Astrocyte of the spinal cord (primary cell): ENCODE measurements around the gene CCDC7.
"Not testable (repeated sequence)": the region's sequence is repeated elsewhere in the genome, so short reads cannot be mapped to it uniquely, and the experiment has no call there.

Experiments
- DNase-seq: peaks from one replicate; pipeline ENCODE4 v3.0.0; 2011; ENCODE audit warnings: low read depth, low spot score
- H3K4me3 ChIP-seq: 2 replicates; pipeline ENCODE4 v1.5.1; 2011; ENCODE audit warnings: low read depth, mild to moderate bottlenecking, low read length, moderate library complexity
- in situ Hi-C: cut with HindIII; loops from 2 replicates; pipeline ENCODE4 v1.10.0; 2017; ENCODE audit warnings: low sequenced_read_pairs
- TF ChIP-seq, protein P1 (sequence below): IDR thresholded peaks from 2 replicates; pipeline ENCODE4 v1.5.1; 2012; ENCODE audit warnings: low read depth, mild to moderate bottlenecking, low read length, inconsistent platforms

CCDC7 gene

DNA sequence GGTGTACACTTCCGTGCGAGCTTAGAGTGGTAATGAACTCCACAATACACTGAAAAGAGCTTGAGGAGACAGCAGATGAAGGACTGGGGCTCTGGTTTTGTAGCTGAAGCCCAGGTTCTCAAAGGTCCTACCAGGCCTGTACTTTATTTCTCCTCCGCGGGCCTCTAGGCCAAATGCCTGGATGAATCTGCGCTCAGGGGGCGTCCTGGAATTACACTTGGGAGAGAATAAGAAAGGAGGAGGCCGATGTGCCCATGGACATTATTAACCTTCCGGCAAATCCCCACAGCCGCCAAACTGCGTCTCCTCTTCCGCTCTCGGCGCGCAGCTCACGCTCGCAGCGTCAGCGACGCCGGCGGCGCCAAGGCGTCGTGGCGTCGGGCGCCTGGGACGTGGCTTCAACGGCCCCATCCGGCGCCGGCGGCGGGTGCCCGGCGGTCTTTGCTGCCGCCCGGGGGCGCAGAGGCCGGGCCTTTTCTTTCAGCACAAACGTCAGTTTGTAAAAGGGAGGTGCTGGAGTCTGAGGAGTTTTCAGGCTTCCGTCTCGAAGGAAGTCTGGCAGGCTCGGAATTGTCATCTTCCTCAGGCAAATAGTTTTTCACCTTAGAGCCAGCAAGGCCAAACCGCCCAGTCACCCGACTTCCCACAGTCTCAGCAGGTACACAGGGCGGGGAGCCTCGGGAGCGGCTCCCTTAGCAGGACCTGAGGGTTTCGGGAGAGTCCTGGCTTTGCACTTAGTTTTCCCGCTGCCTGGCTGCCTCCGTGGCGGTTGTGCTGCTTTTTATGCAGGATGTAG lies at the start of gene CCDC7:
TSS of gene CCDC7 (plus strand) at position 401 of the 796 bp plus-strand sequence. CDS start 5,503 bp downstream, outside the sequence.
- in situ Hi-C loops = no loop called here
- TF ChIP-seq, protein P1, sequence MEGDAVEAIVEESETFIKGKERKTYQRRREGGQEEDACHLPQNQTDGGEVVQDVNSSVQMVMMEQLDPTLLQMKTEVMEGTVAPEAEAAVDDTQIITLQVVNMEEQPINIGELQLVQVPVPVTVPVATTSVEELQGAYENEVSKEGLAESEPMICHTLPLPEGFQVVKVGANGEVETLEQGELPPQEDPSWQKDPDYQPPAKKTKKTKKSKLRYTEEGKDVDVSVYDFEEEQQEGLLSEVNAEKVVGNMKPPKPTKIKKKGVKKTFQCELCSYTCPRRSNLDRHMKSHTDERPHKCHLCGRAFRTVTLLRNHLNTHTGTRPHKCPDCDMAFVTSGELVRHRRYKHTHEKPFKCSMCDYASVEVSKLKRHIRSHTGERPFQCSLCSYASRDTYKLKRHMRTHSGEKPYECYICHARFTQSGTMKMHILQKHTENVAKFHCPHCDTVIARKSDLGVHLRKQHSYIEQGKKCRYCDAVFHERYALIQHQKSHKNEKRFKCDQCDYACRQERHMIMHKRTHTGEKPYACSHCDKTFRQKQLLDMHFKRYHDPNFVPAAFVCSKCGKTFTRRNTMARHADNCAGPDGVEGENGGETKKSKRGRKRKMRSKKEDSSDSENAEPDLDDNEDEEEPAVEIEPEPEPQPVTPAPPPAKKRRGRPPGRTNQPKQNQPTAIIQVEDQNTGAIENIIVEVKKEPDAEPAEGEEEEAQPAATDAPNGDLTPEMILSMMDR = peak; percentile 49
- peak within 1 kb of the TSS; percentile 85 for H3K4me3 ChIP-seq
- DNase-seq = peak; percentile 93

- in situ Hi-C loops, DNase-seq, H3K4me3 ChIP-seq: not testable (repeated sequence)
These were observed 48.8 kb upstream of the CCDC7 start for GRCh38 chr10:32397163-32397562.

DNA sequence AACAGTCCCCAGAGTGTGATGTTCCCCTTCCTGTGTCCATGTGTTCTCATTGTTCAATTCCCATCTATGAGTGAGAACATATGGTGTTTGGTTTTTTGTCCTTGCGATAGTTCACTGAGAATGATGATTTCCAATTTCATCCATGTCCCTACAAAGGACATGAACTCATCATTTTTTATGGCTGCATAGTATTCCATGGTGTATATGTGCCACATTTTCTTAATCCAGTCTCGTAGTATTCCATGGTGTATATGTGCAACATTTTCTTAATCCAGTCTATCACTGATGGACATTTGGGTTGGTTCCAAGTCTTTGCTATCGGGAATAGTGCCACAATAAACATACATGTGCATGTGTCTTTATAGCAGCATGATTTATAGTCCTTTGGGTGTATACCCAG lies 46.2 kb upstream of the CCDC7 start:
- DNase-seq, in situ Hi-C loops, H3K4me3 ChIP-seq: not testable (repeated sequence)

- in situ Hi-C loops = no loop called here
- no peak for DNase-seq
- TF ChIP-seq, protein P1 = no peak
- no peak overlapping the region for H3K4me3 ChIP-seq
These were observed 45.0 kb upstream of the CCDC7 start for GRCh38 chr10:32400961-32401360.

GRCh38 chr10:32402499-32402898 lies 43.4 kb upstream of the CCDC7 start:
- no peak overlapping the region for H3K4me3 ChIP-seq
- in situ Hi-C loops = no loop called here
- no peak for DNase-seq
- TF ChIP-seq, protein P1 = no peak

GRCh38 chr10:32403091-32403490 lies 42.8 kb upstream of the CCDC7 start:
- no peak overlapping the region for H3K4me3 ChIP-seq
- DNase-seq = no peak
- in situ Hi-C loops = no loop called here
- TF ChIP-seq, protein P1 = no peak

DNA sequence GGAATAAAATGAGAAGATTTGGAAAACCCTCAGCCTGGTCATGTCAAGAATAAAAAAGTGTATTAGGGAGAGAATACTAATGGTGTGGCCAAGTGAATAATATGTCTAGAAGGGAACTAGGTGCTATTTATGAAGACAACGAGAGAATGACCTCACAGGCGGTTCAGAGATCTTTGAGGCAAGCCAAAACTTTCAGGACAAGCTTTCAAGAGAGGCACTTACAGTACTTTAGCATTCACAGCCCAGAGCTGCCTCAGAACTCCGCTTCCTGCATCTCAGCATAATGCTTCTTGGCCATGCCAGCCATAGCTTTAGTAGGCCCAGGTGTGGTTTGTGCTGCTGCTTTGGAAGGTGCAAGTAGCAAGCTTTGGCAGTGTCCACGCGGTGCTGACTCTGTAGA lies 37.2 kb upstream of the CCDC7 start:
- no peak for DNase-seq
- TF ChIP-seq, protein P1 = no peak
- in situ Hi-C loops = no loop called here
- H3K4me3 ChIP-seq = no peak overlapping the region
